ENCODE results near the gene MAPK1. TPM values are rescaled to one million over a fixed set of nuclear protein-coding genes. Genes with fewer than 3 reads are reported as not detected.

Gene MAPK1
- total RNA-seq, 1 experiment from 2014 or later, result 24.6 TPM

Small RNA genes lying within 50 kb of the gene (small RNA-seq; reads per million reads assigned to genes)
- gene RN7SL280P (not detected), gene RNA5SP493 (0.22 reads per million)

Other genes with a start within 250 kb of the MAPK1 start
- 160 and 195 TPM in 2 replicates for gene YDJC, start 237.6 kb downstream of the MAPK1 start, total RNA-seq (2014; rRNA removed; shearing (Covaris generic))
- gene CCDC116, start 234.9 kb downstream of the MAPK1 start, total RNA-seq (2014; rRNA removed; shearing (Covaris generic)), result 0.33 TPM in 1 of 2 replicates, not detected in the other
- 134 and 139 TPM in 2 replicates for gene SDF2L1, start 225.3 kb downstream of the MAPK1 start, total RNA-seq (2014; rRNA removed; shearing (Covaris generic))
- 35.5 and 42.6 TPM in 2 replicates for gene PPIL2, start 201.6 kb downstream of the MAPK1 start, total RNA-seq (2014; rRNA removed; shearing (Covaris generic))
- 0.26 and 4.2 TPM in 2 replicates for gene YPEL1, start 131.9 kb downstream of the MAPK1 start, total RNA-seq (2014; rRNA removed; shearing (Covaris generic))
- gene PPM1F, start 85.2 kb upstream of the MAPK1 start, total RNA-seq (2014; rRNA removed; shearing (Covaris generic)), result 17.0 and 17.8 TPM in 2 replicates
- 37.0 and 39.2 TPM in 2 replicates for gene TOP3B, start 115.1 kb upstream of the MAPK1 start, total RNA-seq (2014; rRNA removed; shearing (Covaris generic))

Data from HT-29 (cell line).